Activated naive CD4-positive, alpha-beta T cell treated with anti-CD3 and anti-CD28 coated beads, Interleukin-2, amount 50 U/mL, for 16 hours (primary cell): Measurements from ENCODE around the gene POLR3B.
"Not testable (repeated sequence)": the region's sequence is repeated elsewhere in the genome, so short reads cannot be mapped to it uniquely, and the experiment has no call there.

Experiments
- DNase-seq: peaks from one replicate; pipeline ENCODE4 v3.0.0-alpha.2; 2020

Gene POLR3B

GRCh38 chr12:106477627-106478026 lies 120.1 kb downstream of the POLR3B start:
- DNase-seq, result not testable (repeated sequence)

- no peak for DNase-seq
Measured at GRCh38 chr12:106480251-106480650, 122.7 kb downstream of the POLR3B start.

DNA sequence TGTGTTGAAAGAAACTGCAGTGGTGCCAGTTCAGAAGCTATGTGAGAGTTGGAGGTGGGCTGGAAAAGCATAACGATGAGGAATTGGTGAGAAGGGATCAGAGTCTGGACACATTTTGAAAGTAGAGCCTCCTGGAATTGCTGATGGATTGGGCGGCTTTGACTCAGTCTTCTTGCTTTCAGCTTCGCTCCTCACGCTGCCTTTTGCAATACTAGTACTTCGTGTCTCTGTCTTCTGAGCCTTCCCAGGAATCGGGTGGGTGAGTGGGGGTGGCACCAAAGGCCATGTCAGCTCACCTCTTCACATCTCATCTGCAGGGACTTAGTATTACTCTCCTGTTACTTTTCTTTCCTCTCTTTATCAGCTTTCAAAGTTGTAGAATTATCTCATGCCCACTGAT lies 123.7 kb downstream of the POLR3B start:
- no peak for DNase-seq

DNA sequence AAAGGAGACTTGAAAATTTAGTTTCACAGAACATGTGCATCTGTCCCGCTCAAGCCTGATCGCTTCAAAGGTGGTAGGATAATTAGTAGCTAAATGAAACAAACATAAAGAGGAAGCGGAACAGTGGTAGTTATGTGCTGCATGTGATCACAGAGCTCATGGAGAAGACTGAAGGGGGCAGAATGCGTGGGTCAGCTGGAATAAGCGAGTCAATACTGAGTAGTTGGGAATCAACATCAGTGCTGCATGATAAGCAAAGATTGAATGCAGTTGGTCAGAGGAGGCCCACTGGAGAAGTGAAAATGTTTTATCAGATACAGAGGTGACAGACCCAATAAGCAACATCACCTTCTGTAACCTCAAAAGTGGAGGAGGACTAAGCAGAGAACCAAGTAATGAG lies 130.1 kb downstream of the POLR3B start:
- DNase-seq, result no peak

DNA sequence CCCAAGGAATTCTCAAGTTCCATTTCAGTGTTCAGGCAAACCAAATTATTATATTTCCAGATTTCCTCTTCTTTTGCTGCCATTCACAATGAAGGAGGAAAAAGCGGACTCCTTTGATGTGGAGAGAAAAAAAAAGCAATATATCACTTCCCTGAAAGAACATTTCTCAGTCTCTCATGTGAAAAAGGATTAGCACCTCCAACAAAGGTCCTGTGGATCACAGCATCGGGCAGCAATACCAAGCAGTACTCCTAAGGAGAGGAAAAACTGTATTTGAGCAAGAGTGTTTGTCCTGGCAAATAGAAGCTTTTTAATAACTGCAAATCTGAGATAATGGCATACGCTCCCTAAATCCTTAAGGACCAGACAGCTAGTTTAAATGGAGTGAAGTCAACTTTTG lies 131.3 kb downstream of the POLR3B start:
- no peak for DNase-seq

DNA sequence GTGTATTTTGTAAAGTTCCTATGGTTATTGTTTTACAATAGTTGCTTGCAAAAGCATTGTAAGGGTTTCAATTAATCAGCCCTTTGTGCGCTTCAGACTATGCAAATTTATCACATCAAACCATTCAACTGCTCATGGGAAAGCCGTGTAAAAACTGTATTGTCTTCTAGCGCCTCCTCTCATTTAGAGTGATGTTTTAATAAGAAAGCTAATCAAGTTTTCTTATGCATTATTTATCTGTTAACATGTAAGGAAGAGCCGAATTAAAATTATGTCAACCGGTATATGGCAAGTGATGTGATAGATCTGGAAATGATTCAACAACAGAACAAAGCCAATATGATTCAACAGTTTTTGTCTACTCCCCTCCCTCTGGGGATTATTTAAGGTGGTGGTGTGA lies 132.7 kb downstream of the POLR3B start:
- no peak for DNase-seq

GRCh38 chr12:106492857-106493256 lies 135.3 kb downstream of the POLR3B start:
- no peak for DNase-seq

DNA sequence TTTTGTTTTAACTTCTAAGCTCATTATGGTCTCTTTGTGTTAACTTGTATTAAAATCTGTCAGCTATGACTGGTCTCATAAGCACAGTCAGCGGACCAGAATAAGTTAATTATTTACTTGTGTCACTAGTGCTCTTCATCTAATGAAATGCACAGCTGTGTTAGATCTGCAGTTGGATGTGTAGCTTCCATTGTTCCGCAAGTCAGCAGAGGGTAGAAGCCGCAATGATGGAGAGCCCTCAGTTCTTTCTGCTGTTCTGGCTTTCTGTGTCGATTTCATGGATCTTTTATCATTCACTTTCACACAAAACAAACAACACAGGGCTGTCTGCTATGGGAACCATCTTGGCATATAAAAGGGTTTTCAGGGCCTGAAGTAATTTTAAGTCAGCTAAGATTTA lies 136.0 kb downstream of the POLR3B start:
- no peak for DNase-seq

DNA sequence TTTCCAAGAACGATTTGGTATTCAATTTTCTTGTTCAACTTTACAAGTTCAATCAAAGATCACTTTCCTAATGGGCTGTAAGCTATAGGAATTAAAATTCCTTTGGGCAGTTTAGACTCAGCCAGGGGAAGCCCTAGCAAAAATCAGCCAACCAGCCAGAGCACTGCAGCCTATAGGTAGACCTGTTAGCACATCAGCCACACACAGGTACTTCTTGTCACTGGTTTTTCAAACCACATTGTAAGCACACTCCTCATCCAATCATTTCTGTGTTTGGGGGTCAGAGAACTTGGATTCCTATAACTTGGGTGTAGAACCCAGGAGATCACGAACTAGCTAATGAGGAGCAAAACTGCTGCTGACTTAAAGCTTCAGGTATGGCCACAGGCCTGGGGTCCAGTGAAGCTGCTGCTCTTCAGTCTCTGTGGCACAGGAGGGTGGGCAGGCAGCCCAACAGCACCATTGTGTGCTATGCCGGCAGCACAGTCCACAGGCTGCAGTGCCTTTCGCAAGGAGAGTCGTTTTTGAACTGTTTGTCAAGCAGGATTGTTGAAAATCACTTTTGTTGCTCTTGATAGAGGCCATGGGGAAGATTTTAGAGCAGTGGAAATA lies 137.9 kb downstream of the POLR3B start:
- DNase-seq, result no peak

DNA sequence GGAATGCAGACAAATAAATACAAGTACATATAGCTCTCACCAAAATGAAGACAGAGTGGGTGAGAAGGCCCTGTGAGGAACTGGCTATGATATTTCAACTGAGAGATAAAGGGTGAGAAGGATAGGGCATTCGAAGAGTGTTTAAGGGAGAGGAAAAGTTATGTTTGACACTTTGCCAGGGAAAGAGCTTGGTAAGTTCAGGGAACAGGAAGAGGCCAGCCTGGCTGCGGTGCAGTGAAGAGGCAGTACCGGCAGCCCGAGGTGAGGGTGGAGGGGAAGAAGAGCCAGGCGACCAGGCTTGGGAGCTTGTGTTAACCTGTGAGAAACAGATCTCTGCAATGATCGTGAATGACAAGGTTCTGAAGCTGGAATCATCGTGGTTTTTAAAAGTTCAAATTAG lies 140.5 kb downstream of the POLR3B start:
- DNase-seq, result no peak

- DNase-seq, result no peak
Measured at GRCh38 chr12:106499628-106500027, 142.1 kb downstream of the POLR3B start.

DNA sequence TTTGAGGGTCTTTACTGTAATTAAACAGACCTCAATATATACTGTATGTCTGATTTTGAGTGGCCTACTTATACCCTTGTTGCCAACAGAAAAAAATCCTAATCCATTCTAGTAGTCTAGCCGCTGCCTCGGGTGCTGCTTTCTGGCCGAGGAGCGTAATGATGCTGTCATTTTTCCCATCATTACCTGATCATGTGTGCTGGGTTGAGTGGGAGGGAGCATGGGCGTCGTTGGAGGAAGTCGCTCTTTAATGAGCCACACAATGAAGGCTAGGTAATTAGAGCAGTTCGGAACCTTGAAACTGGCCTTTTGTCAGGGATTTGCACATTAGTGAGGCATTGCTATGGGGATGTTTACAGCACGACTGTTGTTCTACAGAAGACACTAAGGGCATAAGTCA lies 149.1 kb downstream of the POLR3B start:
- no peak for DNase-seq

GRCh38 chr12:106508966-106509365 lies 151.4 kb downstream of the POLR3B start:
- no peak for DNase-seq

DNA sequence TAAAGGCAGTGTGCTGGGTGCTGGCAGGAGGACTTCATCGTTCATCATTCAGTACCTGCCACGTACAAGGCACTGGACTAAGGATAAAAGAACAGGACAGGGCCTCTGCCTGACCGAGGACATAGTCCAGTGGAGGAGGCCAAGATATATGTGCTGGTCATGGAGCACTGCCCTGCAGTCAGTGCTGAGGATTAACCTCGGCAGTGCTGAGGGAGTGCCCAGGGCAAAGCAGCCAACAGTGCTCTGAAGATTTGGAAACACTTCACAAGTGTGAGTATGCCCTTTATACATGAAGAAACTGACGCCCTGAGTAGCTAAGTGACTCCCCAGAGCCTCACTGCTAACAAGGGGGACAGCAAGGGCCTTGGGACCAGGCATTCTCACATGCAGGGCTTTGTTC lies 153.8 kb downstream of the POLR3B start:
- no peak for DNase-seq

DNA sequence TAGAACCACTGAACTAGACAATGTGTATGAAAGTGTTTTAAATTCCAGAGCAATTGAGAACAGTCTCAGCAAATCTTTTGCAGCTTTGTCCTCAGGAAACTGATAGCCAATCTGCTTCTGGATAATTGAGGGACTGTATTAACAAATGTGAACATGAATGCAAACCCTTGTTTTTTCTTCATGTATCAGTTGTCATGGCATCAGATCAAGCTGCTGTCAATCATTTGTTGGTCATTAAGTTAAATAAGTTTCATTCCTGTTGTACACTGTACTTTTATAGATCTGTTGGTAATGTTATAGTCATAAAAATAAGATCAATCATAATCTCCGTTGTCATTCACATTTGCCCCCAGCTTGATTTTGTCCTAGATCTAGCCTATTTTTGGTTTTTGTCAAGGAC lies 159.8 kb downstream of the POLR3B start:
- no peak for DNase-seq

DNA sequence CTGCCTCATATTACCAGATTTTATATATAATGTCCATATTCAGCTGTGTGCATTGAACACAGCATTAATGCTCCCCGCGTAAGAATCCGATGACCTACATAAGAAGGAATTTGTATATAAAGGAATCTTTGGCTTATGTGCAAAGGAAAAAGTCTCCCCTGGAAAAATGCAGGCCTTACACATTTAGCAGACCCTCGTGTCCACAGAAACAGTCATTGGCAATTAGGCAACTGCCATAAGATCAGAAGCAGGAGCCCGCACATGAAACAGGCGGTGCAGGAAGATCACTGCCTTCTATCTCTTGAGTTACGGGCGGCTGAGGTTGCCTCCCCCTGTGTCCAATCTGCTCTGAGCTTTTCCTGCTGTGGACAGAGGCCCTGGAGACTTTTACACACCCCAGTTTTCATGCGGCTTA lies 162.1 kb downstream of the POLR3B start:
- no peak for DNase-seq

GRCh38 chr12:106521901-106522300 lies 164.4 kb downstream of the POLR3B start:
- no peak for DNase-seq

DNA sequence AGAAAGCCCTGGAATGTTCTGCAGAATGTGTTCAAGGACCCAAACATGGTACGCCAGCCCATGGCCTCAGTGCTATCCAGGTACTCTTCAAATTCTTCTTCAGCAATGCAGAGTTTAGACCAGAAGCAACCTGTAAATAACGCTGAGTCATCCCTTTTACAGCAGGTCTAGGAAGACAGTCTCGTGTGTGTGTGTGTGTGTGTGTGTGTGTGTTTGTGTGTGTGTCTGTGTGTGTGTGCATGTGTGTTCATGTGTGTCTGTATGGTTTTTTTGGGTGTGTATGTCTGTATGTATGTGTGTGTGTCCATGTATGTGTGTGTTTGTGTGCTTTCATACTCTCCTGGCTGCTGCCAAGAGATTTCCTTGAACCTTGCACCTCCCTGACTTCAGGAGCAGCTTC lies 165.2 kb downstream of the POLR3B start:
- no peak for DNase-seq

GRCh38 chr12:106527356-106527755 lies 169.8 kb downstream of the POLR3B start:
- DNase-seq, result no peak

GRCh38 chr12:106541201-106541600 lies 183.7 kb downstream of the POLR3B start:
- DNase-seq, result no peak

- DNase-seq, result no peak
Measured at GRCh38 chr12:106551410-106551809, 193.9 kb downstream of the POLR3B start.

- no peak for DNase-seq
Measured at GRCh38 chr12:106552228-106552627, 194.7 kb downstream of the POLR3B start.
